Activated CD8-positive, alpha-beta memory T cell treated with anti-CD3 and anti-CD28 coated beads for 1 hour (primary cell): ENCODE results near the gene ACTR2.

Source experiments
- DNase-seq, 2 donors: peaks; one replicate each; pipeline ENCODE4 v3.0.0-alpha.2; 2020; ENCODE audit warnings: low read depth in 1 of 2; ENCODE audit errors: extremely low read depth in 1 of 2

ACTR2 gene

DNA sequence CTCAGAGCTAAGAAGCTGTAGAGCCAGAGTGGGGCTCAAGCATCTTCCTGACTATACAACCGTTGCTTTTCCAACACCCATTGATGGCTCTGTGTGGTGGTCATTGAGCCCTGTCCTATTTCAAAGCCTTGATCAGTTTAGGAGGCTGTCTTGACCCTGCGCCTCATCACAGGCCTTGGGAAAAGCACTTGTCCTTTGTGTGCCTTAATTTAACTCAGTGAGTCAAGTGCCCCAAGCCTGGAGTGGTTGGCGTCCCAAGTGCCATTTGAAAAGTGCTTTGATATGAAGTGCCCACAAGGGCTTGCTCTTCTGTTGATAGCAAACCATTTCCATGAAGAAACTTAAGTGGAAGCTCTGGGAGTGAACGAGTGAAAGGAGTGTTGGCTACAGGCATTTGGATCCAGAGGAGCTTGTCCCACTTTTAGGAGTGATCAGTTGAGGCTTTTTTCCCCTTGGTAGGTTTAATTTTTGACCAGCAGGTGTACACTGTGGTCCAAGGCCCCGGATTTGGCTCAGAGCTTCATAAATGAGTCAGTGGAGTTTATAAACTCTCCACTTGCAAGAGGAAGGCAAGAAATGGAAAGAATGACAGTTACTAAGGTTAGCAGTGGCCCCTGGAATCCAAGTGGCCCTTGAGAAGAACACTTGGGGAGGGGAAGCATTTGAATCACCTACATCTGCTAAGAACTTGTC is 50.3 kb downstream of the ACTR2 start:
- no peak for DNase-seq

DNA sequence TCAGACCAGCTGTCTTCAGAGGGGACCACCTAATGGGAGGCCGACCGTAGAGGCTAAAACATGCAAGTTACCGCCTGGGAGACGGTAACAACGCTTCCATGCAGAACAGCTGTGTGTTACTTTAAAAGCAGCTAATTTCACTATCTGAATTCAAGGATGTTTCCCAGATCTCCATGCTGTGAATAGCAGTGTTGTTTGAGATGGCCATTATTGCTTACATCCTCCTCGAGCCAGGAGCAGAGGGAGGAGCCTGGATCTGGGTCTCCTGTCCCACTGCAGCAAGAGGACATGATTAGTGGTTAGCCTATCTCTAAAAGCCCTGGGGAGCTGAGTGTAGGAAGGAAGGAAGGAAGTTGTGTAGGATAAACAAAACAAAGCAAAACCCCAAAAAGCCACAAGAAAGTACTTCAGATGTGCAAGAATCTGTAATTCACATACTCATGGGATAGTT is 50.9 kb downstream of the ACTR2 start:
- DNase-seq: no peak

DNA sequence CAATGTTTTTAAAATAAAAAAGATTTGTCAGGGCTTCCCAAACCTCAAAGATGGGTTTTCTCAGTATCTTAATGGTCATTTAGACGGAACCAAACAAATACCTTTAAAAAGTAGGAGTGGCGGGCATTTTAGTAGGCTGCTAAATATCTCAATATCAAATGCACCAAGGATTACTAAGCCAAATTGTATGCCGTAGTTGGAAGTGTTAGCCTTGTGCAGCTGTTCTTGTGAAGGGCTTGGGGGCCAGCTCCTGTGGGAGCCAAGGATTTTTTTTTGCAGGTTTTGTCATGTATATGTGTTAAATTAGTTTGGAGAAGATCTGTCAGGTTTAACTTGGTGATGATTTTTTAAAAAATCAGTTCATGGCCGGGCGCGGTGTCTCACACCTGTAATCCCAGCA is 52.1 kb downstream of the ACTR2 start:
- no peak for DNase-seq

DNA sequence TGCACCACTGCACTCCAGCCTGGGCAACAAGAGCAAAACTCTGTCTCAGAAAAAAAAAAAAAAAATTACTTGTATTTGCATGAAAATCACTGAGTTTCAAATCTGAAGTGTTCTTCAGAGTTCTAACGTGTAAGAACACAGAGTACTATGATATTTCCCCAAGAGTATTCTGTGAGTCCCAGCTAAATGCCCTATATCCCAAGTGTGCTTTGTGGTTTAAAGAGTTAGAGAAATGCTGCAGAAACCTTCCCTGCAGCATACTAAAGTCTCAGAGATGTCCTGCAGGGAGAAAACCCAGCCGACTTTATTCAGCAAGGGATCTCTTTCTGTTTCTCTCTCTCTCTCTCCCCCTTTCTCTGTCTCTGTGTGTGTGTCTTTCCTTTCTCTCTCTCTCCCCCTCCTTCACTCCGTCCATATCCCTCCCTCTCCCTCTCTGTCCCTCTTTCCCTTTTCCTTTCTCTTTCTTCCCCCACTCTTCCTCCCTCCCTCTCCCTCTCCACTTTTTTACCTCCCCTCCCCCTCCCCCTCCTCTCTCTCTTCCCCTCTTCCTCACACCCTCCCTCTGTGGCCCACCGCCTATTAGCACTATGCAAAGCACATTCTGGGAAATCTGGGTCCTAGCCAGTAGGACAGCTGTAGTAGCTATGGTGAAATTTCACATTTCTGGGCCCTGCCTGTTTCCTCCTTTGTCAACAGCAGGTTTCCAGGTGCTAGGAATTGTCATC is 54.2 kb downstream of the ACTR2 start:
- DNase-seq: no peak

DNA sequence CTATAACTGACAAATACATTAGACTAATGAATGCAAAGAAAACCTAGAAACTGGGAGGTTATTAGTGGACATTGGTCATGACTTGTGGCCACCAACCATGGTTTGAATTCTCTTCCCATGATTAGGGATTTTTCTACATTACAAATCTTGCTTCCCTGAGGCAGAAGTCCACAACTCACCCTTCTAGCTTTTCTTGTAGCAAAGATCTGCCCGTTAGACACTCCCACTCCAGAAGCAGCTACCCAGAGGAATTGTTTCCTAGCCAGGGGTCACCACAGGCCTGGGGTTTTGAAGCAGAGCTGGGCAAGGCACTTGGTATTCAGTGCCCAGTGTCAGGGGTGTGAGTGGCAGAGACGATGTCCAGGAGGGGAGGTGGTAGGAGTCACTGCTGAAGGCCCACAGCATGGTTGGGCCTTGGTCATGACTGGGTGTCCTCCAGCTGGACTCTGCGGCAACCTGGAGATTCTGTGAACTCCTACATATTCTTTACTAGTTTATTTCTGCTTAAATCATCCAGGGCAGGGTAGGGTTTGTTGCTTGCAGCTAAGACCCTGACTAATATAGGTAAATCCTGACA is 54.9 kb downstream of the ACTR2 start:
- no peak for DNase-seq

DNA sequence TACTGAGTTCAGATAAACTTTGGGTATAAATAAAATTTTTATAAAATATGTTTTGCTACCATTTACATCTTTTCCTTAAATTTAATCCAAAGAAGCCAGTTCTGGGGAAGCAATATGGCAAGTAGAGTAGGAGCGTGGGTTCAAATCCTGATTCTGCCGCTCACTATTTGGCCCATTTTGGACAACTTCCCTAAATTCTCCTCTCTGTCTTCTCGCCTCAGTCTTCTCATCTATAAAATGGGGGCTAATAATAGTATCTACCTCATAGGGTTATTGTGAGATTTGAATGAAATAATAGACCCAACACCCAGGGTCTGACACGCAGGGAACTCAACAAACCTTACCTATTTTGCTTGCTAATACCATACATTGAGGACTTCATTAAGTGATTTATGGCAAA is 59.7 kb downstream of the ACTR2 start:
- DNase-seq: no peak

DNA sequence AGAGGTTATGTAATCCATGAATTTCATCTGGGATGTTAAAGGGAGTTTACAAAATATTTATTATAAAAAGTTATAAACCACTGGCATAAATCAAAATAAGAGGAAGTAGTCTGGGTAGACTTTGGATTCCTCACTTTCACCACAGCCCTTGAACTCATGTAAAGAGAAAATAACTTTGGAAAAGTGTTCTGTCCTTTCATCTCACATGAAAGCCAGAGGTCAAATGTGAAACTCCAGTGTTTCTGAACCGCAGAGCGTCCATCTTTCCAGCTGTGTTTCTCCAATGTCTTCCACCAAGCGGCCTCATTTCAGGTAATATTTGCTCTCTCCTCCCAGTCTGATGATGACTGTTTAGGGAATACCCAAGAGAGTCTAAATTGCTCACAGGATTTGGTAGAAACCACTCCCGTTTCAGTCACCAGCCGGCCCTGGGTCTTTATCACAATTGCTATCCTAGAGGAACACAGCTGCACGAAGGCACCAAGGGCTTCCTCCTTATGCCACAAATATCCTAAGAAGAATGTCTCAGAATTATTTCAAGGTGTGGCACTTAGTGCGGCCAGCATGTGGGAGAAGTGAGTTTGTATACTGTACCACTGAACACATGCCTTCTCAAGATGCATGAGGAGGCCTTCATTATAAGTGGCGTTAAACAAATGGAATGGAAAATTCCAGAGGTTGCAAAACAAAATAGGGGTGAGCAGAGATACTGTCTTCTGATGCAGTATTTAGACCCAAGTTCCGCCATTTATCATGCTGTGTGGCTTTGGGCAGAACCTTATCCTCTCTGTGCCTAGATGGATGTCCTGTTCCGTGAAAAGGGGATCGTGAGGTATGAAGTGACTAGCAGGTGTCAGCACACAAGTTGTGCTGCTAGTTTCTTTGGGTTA is 63.8 kb downstream of the ACTR2 start:
- no peak for DNase-seq

DNA sequence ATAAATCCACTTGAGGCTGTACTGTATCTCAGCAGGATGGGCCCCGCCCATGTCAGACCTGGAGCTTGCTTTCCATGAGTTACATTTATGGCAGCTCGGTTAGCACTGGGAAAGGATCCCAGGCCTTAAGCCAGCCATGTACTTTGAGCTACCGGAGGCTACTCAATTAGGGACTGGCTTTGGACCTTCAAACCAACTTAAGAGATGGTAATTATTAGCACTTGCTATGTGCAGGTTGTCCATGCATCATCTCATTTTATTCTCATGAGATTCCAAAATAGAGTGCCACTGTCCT is 64.4 kb downstream of the ACTR2 start:
- DNase-seq: no peak

DNA sequence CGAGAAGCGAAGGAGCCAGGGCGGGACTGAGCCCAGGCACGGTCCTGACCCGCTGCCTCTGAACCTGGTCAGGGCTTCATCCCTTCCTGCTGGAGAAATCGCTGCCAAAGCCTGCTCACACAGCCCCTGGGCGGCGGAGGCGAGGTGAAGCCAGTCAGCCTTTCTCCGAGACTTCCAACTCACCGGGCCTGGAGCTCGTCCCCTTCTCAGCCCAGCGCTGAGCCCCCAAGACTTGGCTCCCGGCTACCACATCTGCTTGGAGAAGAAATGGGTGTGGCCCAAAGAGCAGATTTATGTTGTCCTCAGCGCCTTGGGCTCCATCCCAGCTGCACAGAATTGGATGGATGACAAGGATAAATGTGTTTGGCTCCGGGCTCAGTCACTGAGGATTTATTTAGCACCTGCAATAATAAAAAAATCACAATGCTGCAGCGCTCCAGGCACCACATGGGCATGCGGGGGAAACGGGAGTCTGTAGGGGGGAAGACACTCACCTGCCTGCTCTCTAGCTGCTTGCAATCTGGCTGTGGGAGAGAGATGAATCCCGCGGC is 64.9 kb downstream of the ACTR2 start:
- DNase-seq: no peak

DNA sequence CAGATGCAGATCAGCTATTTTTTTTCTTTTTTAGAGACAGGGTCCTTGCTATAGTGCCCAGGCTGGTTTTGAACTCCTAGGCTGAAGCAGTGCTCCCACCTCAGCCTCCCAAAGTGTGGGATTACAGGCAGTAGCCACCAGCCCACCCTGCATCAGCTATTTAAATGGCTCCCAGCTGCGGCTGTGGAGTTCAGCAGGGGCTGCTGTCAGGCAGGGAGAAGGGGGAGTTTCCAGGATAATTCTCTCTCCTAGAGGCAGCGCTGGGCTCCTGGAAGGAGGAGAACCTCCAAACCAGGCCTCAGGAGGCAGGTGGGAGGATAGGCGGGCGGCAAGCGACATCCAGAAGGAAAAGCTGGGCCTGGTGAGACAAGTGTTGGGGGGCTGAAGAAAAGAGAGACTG is 65.7 kb downstream of the ACTR2 start:
- DNase-seq: no peak

DNA sequence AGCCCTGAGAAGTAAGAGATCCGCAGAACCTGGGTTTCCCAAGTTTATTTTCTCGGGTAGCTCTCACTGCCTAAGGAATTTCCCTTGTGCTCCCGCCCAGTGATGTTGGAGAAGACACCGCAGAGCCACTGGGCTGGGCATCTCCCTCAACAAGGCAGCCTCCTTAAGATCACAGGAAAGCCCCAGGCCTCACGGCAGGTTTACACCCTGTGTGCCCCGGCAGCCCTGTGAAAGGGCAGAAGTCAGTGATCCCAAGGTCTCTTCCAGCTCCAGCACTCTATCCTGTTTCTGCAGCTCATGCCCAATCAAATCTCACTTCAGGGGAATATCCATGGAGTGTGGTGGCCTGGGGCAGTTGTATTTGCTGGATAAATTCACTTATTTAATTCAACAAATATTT is 66.5 kb downstream of the ACTR2 start:
- no peak for DNase-seq

DNA sequence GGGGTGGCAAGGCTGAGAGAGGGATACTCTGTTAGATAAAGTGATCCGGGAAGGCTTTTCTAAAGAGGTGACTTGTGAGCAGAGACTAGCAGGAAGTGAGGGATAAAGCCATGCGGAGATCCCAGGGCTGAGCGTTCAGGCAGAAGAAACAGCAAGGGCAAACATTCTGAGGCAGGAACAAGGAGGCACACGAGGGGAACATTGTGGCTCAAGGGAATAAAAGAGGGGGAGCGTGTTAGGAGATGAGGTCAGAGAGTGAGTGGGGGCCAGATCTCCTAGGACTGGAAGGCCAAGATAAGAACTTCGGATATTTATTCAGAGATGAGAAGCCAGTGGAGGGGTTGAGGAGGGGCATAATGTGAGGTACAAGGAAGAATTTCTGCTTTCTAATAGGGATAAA is 67.1 kb downstream of the ACTR2 start:
- no peak for DNase-seq

DNA sequence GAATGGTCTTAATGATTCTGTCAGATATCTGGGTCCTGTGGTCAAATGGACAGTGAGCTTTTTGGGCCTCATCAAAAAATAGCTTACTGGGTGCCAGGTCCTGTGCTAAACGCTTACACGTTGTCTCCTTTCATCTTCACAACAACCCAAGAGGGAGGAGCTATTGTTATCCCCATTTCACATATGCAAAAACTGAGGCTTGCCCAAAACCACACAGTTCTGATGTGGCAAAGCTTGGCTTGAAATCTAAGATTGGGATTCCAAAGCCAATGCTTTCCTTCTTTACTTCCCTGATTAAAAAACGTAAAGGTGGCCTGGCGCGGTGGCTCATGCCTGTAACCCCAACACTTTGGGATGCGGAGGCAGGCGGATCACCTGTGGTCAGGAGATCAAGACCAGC is 69.3 kb downstream of the ACTR2 start:
- DNase-seq: no peak

DNA sequence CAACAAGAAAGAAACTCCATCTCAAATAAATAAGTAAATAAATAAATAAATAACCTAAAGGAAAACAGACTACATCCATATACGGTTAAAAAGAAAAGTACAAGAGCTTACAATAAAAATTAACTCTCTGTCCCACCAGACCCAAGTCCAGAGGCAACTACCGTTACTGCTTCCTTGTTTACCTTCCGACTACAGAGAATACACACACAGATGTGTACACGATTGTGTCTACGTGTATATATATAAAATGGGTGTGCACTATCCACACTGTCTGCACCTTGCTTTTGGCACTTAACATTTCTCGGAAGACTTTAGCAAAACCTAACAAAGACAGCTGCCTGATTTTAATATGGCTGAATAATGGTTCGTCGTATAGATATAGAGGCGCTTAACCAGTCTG is 69.9 kb downstream of the ACTR2 start:
- no peak for DNase-seq

DNA sequence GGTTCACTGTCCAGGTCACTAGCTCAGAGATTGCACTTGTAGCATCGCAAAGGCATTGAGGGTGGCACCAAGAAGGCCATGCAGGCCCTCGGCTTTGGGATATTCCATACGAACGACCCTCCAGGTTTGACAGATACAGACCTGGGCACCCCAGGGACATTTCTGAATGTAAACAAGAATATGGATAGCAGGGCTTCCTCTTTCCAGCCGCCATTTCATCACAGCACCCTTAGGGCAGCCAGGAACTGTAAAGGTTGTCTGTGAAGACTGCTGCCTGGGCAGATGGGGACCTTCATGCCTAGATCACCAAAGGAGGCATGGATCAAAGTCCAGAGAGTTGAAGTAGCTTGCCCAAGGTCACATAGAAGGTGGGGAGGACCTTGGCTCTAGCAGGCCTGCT is 70.5 kb downstream of the ACTR2 start:
- DNase-seq: no peak

DNA sequence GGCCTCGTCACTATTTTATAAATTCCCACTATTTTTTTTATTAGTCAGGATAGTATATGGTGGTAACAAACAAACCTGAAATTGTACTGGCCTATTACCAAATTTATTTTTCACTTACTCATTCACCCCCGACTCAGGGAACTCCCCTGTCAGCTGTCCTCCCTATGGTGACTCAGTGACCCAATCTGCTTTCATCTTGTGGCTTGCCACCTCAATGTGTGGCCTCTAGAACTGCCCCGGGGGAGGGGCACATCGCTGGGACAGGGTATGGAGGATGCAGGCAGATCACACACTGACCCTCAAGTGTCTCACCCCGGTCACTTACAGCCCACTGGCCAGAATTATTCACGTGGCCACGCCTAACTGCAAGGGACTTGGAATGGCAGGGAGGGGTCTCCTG is 71.6 kb downstream of the ACTR2 start:
- DNase-seq: no peak

DNA sequence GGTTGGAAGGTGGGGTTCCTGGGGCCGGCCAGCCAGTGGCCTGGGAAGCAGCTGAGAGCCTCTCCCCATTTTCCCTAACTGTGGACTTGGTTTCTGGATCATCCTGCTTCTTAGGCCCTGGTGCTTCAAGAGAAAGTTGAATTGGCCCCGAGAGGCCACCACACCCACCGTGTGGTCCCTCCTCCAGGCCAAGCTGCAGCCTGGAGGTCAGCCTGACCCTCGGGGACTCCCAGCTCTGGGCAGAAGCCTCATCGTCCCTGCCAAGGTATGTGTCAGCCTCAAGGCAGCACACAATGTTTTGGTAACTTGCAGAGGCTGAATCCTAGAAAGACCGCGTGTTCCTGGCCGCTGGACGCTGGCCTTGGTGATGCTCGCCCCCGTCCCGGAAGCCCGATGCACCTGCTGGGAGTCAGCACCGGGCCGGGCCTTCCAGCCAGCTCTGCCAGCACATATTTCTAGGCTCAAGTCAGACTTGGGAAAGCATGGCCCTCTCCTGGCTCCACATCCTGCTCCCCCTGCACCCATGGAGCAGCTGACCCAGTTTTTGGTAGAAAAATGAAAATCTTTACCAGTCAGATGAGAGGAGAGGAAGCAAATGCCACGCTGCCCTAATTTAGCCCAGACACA is 72.6 kb downstream of the ACTR2 start:
- no peak for DNase-seq

DNA sequence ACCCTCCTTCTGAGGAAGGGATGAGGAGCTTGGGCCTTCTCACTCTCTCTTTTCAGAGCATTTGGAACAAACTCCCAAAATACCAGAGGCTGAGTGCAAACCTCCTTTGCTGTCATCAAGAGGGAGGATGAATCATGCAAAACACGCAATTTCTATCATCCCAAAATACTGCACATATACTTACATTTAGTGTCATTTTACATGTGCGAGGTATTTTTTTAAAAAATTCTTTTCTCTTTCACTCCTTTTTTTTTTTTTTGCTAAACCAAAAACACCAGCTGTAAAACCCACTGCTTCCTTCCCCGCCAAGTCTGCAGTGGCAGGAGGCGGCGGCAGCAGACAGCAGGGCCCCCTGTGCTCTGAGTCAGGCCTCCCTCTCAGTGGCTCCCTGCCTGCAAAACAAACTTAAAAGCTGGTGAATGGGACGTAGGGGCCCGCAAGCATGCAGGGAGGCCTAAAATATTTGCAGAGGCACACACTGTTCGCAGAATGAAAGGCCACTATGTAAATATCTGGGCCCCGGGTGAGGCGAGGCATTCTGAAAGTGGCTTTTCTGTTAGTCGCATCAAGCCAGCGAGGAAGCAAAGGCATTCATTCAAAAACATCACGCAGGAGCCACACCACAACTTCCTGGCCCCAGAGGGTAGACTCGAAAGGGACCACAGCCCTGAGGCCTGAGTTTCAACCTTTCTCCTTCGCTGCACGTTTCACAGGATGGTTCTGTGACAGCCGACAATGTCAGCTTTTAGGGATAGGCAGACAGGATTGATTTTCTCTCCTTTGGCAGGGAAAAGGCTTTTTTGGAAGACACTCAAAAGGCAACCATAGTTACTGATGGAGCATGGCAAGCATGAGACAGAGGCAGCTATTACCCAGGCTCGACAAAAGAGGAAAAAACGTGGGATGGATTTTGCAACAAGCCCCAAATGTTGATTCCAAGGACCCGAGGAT is 73.4 kb downstream of the ACTR2 start:
- peak; percentile 45 to 46 for DNase-seq

DNA sequence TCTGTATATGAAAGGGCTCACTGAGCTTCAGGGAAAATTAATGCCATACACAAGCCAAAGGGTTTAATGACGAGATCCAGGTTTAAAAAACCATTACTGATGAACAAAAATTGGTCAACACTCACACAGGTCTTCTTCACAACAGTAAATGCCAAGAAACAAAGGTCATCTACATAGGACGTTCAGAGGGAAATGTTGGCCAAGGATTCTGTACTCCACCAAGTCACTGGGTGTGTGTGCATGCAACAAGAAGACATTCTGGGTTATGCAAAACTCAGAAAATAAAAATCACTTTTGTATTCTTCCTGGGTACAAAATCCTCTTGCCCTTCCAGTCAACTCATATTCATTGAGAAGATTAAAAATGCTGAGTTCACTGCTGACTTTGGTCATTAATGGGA is 78.3 kb downstream of the ACTR2 start:
- no peak for DNase-seq

DNA sequence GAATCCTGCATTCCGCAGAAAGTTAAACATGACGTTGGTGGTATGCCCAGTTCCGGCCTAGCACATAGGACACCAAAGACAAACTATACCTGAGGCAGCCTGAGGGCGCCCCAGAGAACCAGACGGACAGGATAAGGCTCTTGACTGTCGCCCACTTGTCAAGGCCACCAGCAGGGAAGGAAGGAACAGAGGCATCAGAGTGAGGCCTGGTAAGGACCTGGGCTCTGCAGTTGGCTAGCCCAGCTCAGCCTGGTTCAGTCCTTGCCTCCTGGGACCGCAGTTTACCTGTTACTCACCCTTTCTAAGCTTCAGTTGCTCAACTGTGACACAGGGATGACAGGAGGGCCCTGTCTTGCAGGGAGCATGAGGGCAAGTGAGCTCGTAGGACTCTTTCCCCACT is 82.1 kb downstream of the ACTR2 start:
- no peak for DNase-seq
